PC-3 (cell line): ENCODE results near the gene DSG4. TPM values are rescaled to one million over a fixed set of nuclear protein-coding genes. Genes with fewer than 3 reads are reported as not detected.

Experiments used
- ATAC-seq: fragments of 200-7000 bp; cut with Tn5 transposase; 2 replicates; pipeline ENCODE4 v1.9.1; 2020; ENCODE audit warnings: mild to moderate bottlenecking, moderate library complexity
- BruUV-seq: library from RNA; stranded (reverse); fragments of 400-500 nt; replicated peaks from 2 replicates; lab custom pipeline; 2021; lab: Mats Ljungman, UMichigan
- CTCF ChIA-PET: fragments of 300-600 bp; sonication (Branson Sonifier 250); formaldehyde crosslinking; loops from one replicate; lab custom pipeline; 2022; ENCODE audit warnings: antibody characterized with exemption; lab: Charles Lee
- POLR2A ChIA-PET: fragments of 300-600 bp; sonication (Branson Sonifier 250); formaldehyde crosslinking; loops from one replicate; lab custom pipeline; 2022; ENCODE audit warnings: antibody characterized with exemption; ENCODE audit not compliant: unreplicated experiment; lab: Charles Lee
- DNase-seq: peaks from one replicate; pipeline ENCODE4 v3.0.0-alpha.2; 2015
- H2AFZ ChIP-seq: fragments of 300-600 bp; sonication (generic); 2 replicates; pipeline ENCODE4 v1.6.0; 2016; ENCODE audit warnings: antibody characterized with exemption, low read length
- H3F3A ChIP-seq: fragments of 300-600 bp; sonication (generic); one replicate; pipeline ENCODE4 v1.6.0; 2017; ENCODE audit warnings: antibody characterized with exemption, low read length, control low read depth, mild to moderate bottlenecking; ENCODE audit not compliant: unreplicated experiment
- H3K27ac ChIP-seq: fragments of 300-600 bp; sonication (generic); 2 replicates; pipeline ENCODE4 v1.5.1; 2016; ENCODE audit warnings: mild to moderate bottlenecking, low read length
- H3K27me3 ChIP-seq: fragments of 300-600 bp; sonication (generic); 2 replicates; pipeline ENCODE4 v1.6.1; 2016; ENCODE audit warnings: low read length, mixed read lengths
- H3K36me3 ChIP-seq: fragments of 300-600 bp; sonication (generic); 2 replicates; pipeline ENCODE4 v1.6.1; 2016; ENCODE audit warnings: low read depth, mixed run types, low read length, mixed read lengths
- H3K4me1 ChIP-seq: fragments of 300-600 bp; sonication (generic); 2 replicates; pipeline ENCODE4 v1.5.1; 2016; ENCODE audit warnings: low read length; ENCODE audit not compliant: insufficient read depth
- H3K4me2 ChIP-seq: fragments of 300-600 bp; sonication (generic); 2 replicates; pipeline ENCODE4 v1.6.0; 2016; ENCODE audit warnings: low read length
- H3K4me3 ChIP-seq: fragments of 300-600 bp; sonication (generic); 2 replicates; pipeline ENCODE4 v1.5.1; 2016; ENCODE audit warnings: mild to moderate bottlenecking, low read length, mixed read lengths
- H3K79me2 ChIP-seq: fragments of 300-600 bp; sonication (generic); 2 replicates; pipeline ENCODE4 v1.6.1; 2017; ENCODE audit warnings: low read length, mixed read lengths
- H3K9ac ChIP-seq: fragments of 300-600 bp; sonication (generic); 2 replicates; pipeline ENCODE4 v1.6.0; 2016; ENCODE audit warnings: mild to moderate bottlenecking, low read length
- H3K9me2 ChIP-seq: fragments of 300-600 bp; sonication (generic); replicated peaks from 2 replicates; pipeline ENCODE4 v1.6.1; 2016; ENCODE audit warnings: mixed run types, low read length, mixed read lengths
- H3K9me3 ChIP-seq: fragments of 300-600 bp; sonication (generic); 2 replicates; pipeline ENCODE4 v1.6.1; 2016; ENCODE audit warnings: low read length, mixed read lengths
- H4K20me1 ChIP-seq: fragments of 300-600 bp; sonication (generic); 2 replicates; pipeline ENCODE4 v1.6.1; 2016; ENCODE audit warnings: low read length, mixed read lengths
- EZH2 ChIP-seq: fragments of 300-600 bp; sonication (generic); IDR thresholded peaks from one replicate; pipeline ENCODE4 v1.6.1; 2017; ENCODE audit warnings: antibody characterized with exemption, mild to moderate bottlenecking, low read length; ENCODE audit not compliant: unreplicated experiment
- EZH2phosphoT487 ChIP-seq: fragments of 300-600 bp; sonication (generic); IDR thresholded peaks from 2 replicates; pipeline ENCODE4 v1.6.1; 2018; ENCODE audit warnings: mild to moderate bottlenecking, antibody characterized with exemption, low read length, borderline replicate concordance
- intact Hi-C: fragments of 100-400 bp; cut with micrococcal nuclease; formaldehyde crosslinking; loops from 2 replicates; pipeline ENCODE4 v1.9.0; 2023
- total RNA-seq: library from RNA; depleted of rRNA; stranded (reverse); fragments of >200 nt; gene quantifications from 2 replicates; pipeline ENCODE4 v1.2.3, GENCODE V29; 2014
- TF ChIP-seq, protein P1 (sequence below): fragments of 300-600 bp; sonication (generic); conservative IDR thresholded peaks from 2 replicates; pipeline ENCODE4 v1.5.1; 2017; ENCODE audit warnings: antibody characterized with exemption, low read depth, mild to moderate bottlenecking, low read length

DSG4 gene
- total RNA-seq, 1 experiment from 2014 or later: 0.04 TPM

DNA sequence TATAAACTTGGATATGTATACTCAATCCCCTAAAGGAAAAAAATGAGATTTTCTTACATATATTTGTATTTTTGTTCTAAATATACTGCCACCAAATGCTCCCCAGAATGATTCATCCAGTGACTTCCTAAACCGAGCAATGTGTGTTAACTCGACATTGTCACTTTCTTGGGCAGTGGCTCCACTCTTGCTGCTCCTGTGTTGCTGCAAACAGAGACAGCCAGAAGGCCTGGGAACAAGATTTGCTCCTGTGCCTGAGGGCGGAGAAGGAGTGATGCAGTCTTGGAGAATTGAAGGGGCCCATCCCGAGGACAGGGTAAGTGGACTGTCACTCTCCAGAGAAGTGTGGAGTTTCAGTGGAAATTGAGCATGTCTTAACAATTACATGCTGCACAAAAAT lies 32.7 kb downstream of the DSG4 start:
- Histone ChIP-seq H3F3A (no peaks in the 10 kb centered on the region), H3K9ac (no peak overlapping the region), H3K79me2 (no peaks in the 10 kb centered on the region), H2AFZ (no peak overlapping the region), H4K20me1 (no peaks in the 10 kb centered on the region), H3K4me1 (no peaks in the 10 kb centered on the region), H3K36me3 (no peaks in the 10 kb centered on the region), H3K9me2 (no peaks in the 10 kb centered on the region), H3K4me3 (no peak overlapping the region), H3K27ac (no peak overlapping the region), H3K27me3 (no peaks in the 10 kb centered on the region), H3K4me2 (no peak overlapping the region), H3K9me3 (no peaks in the 10 kb centered on the region)
- ATAC-seq: no peak
- POLR2A ChIA-PET: no interaction called here
- BruUV-seq: no TSS peak
- DNase-seq: no peak
- TF ChIP-seq EZH2: no peak
- TF ChIP-seq EZH2phosphoT487: no peak
- TF ChIP-seq, protein P1, sequence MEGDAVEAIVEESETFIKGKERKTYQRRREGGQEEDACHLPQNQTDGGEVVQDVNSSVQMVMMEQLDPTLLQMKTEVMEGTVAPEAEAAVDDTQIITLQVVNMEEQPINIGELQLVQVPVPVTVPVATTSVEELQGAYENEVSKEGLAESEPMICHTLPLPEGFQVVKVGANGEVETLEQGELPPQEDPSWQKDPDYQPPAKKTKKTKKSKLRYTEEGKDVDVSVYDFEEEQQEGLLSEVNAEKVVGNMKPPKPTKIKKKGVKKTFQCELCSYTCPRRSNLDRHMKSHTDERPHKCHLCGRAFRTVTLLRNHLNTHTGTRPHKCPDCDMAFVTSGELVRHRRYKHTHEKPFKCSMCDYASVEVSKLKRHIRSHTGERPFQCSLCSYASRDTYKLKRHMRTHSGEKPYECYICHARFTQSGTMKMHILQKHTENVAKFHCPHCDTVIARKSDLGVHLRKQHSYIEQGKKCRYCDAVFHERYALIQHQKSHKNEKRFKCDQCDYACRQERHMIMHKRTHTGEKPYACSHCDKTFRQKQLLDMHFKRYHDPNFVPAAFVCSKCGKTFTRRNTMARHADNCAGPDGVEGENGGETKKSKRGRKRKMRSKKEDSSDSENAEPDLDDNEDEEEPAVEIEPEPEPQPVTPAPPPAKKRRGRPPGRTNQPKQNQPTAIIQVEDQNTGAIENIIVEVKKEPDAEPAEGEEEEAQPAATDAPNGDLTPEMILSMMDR: no peak
- CTCF ChIA-PET: no interaction called here
- intact Hi-C loops: loop anchor here (10.0 kb wide), 2 partner anchors 204 to 394 kb away; no protein-coding TSS in a partner anchor

DNA sequence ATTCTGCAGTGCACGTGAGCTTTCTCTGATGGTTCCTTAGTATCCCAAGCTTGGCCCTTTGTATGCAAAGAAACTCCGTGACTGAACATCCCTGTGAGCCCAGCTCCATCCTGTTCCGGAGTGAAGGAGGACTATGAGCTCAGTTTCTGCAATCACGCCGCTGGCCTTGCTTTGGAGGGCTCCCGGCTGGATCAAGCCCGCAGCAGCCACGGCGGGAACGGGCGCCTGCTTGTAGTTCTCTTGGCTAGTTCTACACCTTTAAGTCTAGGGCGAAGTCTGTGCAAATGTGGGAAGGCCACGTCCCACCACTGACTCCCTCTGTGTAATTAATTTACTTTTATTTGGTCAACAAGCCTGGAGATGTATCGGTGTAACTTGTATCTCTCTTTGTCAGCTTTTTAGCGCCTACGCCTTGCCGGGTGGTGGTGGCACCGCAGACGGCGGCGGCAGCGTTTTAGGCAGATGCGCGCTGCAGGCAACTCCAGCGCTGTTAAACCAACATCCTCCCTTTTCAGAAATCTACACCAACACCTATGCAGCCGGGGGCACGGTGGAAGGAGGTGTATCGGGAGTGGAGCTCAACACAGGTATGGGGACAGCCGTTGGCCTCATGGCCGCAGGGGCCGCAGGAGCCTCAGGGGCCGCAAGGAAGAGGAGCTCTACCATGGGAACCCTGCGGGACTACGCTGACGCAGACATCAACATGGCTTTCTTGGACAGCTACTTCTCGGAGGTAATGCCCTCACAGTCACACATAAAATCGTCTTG lies 34.3 kb downstream of the DSG4 start:
- ATAC-seq: no peak

More for the DNA sequence above, 34.3 kb downstream of the DSG4 start:
- no peak overlapping the region for H3K27ac ChIP-seq
- CTCF ChIA-PET: no interaction called here
- no peaks in the 10 kb centered on the region for H3K36me3 ChIP-seq
- H3K79me2 ChIP-seq: no peaks in the 10 kb centered on the region
- TF ChIP-seq EZH2 (no peak), EZH2phosphoT487 (no peak)
- TF ChIP-seq, protein P1: no peak
- H3K9me3 ChIP-seq: no peaks in the 10 kb centered on the region
- H3K4me3 ChIP-seq: no peak overlapping the region
- DNase-seq: no peak
- H3K4me1 ChIP-seq: no peaks in the 10 kb centered on the region
- H3K27me3 ChIP-seq: no peaks in the 10 kb centered on the region
- POLR2A ChIA-PET: no interaction called here
- H3F3A ChIP-seq: no peaks in the 10 kb centered on the region
- H3K9me2 ChIP-seq: no peaks in the 10 kb centered on the region
- H2AFZ ChIP-seq: no peak overlapping the region
- no peaks in the 10 kb centered on the region for H4K20me1 ChIP-seq
- intact Hi-C loops: no loop called here
- H3K4me2 ChIP-seq: no peak overlapping the region
- no peak overlapping the region for H3K9ac ChIP-seq
- BruUV-seq: no TSS peak
